ENCODE measurements around the gene RPL27A. TPM values are rescaled to one million over a fixed set of nuclear protein-coding genes. Genes with fewer than 3 reads are reported as not detected.

Gene RPL27A
- polyA plus RNA-seq, 1 of the 3 experiments (the other 2 are of a cell fraction) = 1,162 TPM

DNA sequence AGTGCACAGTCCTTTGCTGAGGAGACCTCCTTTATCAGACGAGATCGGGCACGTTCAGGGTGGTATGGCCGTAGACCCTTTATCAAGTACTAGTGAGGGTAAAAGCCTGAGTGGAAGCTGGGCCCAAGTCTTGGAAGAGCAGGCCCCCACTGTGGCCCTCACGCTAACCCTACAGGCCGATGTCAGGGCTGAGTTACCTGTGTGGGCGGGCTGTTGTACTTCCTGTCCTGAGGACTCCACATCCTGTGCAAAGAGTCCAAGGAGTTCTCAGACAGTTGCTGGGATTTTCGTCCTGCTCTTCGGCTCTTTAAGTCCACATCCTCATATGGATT is 34.9 kb downstream of the RPL27A start:
- TF ChIP-seq TEAD4 (IDR thresholded peaks at IDR 0.05; ENCODE audit: borderline replicate concordance, insufficient read depth) (no peak), EZH2phosphoT487 (IDR thresholded peaks at IDR 0.05; ENCODE audit: borderline replicate concordance, low read depth) (no peak), GABPA (IDR thresholded peaks at IDR 0.05; ENCODE audit: low read depth) (peak; percentile 52; the same call in 1 of the 2 replicates)
- TF ChIP-seq, protein P1, sequence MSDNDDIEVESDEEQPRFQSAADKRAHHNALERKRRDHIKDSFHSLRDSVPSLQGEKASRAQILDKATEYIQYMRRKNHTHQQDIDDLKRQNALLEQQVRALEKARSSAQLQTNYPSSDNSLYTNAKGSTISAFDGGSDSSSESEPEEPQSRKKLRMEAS (IDR thresholded peaks at IDR 0.05; ENCODE audit: low read depth) = no peak
- TF ChIP-seq, protein P2, sequence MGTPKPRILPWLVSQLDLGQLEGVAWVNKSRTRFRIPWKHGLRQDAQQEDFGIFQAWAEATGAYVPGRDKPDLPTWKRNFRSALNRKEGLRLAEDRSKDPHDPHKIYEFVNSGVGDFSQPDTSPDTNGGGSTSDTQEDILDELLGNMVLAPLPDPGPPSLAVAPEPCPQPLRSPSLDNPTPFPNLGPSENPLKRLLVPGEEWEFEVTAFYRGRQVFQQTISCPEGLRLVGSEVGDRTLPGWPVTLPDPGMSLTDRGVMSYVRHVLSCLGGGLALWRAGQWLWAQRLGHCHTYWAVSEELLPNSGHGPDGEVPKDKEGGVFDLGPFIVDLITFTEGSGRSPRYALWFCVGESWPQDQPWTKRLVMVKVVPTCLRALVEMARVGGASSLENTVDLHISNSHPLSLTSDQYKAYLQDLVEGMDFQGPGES (IDR thresholded peaks at IDR 0.05; ENCODE audit: low read depth, low read length) = no peak
- H3K4me1 ChIP-seq (ENCODE audit: control insufficient read depth in 1 of 2, insufficient read depth in 2 of 2, low read depth in 1 of 2, low read length in 1 of 2) = peaks cover 29 to 57% of the 10 kb centered on the region in 2 experiments; a peak in 3 of 4 replicates
- no peak overlapping the region; a peak in 1 of 4 replicates for H3K4me3 ChIP-seq (ENCODE audit: low read depth in 2 of 2, low read length in 1 of 2)
- peak overlapping the region; percentile 75 for H3K4me2 ChIP-seq
- H3K9ac ChIP-seq = peak overlapping the region; percentile 31; the same call in 1 of the 2 replicates
- H4K20me1 ChIP-seq (ENCODE audit: insufficient read depth) = no peaks in the 10 kb centered on the region
- no peaks in the 10 kb centered on the region for H3K9me3 ChIP-seq
- no peak overlapping the region for H2AFZ ChIP-seq (ENCODE audit: low read depth)
- no peaks in the 10 kb centered on the region for H3K9me2 ChIP-seq
- peaks cover 33% of the 10 kb centered on the region for H3K79me2 ChIP-seq (ENCODE audit: insufficient read depth)
- peaks cover 30% of the 10 kb centered on the region for H3F3A ChIP-seq (replicated peaks; ENCODE audit: insufficient read depth)
- POLR2A ChIA-PET = no interaction called here
- WGBS (ENCODE audit: low lambda C conversion rate) = 56% methylated on average over 9 of the region's 9 CpGs
- CTCF ChIA-PET = no interaction called here
- peak overlapping the region; percentile 72 to 96 for H3K27ac ChIP-seq (ENCODE audit: low read depth in 2 of 2, low read length in 1 of 2)
- DNase-seq = no peak
- H3K36me3 ChIP-seq (replicated peaks in 1 of 2; ENCODE audit: control insufficient read depth in 1 of 2, insufficient read depth in 2 of 2, low read length in 1 of 2) = peaks cover 20 to 25% of the 10 kb centered on the region in 2 experiments
- H3K27me3 ChIP-seq (ENCODE audit: insufficient read depth) = no peaks in the 10 kb centered on the region

DNA sequence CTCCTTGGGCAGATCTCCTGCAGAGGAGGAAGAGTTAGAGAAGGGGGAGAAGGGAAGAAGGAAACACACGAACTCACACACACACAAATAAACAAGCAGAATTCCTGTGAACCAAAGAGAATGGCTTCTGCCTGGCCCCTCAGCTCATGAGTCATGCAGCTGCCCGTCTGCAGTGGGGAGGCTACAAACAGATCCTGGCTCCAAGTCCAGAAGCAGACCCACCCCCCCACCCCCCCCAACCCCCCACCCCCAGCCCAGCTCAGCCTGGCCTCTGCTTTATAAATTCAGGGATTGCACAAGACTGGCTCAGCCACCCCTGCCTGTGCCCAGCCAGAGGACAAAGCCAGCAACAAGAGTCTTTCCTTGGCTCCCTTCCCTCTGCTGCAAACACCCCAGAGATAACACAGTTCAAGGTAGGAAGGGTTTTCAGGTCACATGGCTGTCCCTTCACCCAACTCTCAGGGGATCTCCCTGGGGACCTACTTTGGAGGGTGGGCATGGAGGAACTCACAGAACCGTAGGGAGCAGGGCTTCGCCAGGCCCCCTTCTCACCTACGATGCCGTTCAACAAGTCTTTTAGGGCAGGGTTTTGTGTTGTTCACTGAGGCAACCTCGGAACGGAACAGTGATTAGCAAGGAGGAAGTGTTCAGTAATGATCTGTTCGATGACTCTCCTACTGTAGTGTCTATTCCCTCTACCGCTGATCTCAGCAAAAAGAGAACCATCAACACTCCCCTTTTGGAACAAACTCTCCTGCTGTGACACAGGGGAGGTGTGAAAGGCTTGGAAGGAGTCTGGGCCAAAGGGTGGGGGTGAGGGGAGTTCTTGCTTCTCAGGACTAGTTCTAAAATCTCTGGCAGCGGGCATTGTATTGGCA is 35.5 kb downstream of the RPL27A start:
- no peak for DNase-seq
- H3K79me2 ChIP-seq (ENCODE audit: insufficient read depth) = peaks cover 33% of the 10 kb centered on the region
- H3F3A ChIP-seq (replicated peaks; ENCODE audit: insufficient read depth) = peaks cover 30% of the 10 kb centered on the region
- ChIA-PET POLR2A (no interaction called here), CTCF (interaction anchor here (1.0 kb wide), 1 partner anchor 8 kb away, joined by 3 read pairs; no protein-coding TSS in a partner anchor)
- H3K4me3 ChIP-seq (ENCODE audit: low read depth in 2 of 2, low read length in 1 of 2) = no peak overlapping the region; a peak in 1 of 4 replicates
- WGBS (ENCODE audit: low lambda C conversion rate) = 52% methylated on average over 11 of the region's 11 CpGs
- no peaks in the 10 kb centered on the region for H3K27me3 ChIP-seq (ENCODE audit: insufficient read depth)
- no peak overlapping the region for H2AFZ ChIP-seq (ENCODE audit: low read depth)
- H3K9ac ChIP-seq = peak overlapping the region; percentile 58; the same call in 1 of the 2 replicates
- H3K27ac ChIP-seq (ENCODE audit: low read depth in 2 of 2, low read length in 1 of 2) = peak overlapping the region; percentile 80 to 96
- H4K20me1 ChIP-seq (ENCODE audit: insufficient read depth) = no peaks in the 10 kb centered on the region
- H3K4me2 ChIP-seq = peak overlapping the region; percentile 80
- H3K4me1 ChIP-seq (ENCODE audit: control insufficient read depth in 1 of 2, insufficient read depth in 2 of 2, low read depth in 1 of 2, low read length in 1 of 2) = peaks cover 29 to 57% of the 10 kb centered on the region in 2 experiments; a peak in 3 of 4 replicates
- H3K9me2 ChIP-seq = no peaks in the 10 kb centered on the region
- no peaks in the 10 kb centered on the region for H3K9me3 ChIP-seq
- H3K36me3 ChIP-seq (replicated peaks in 1 of 2; ENCODE audit: control insufficient read depth in 1 of 2, insufficient read depth in 2 of 2, low read length in 1 of 2) = peaks cover 20 to 22% of the 10 kb centered on the region in 2 experiments
- TF ChIP-seq FOXM1 (IDR thresholded peaks at IDR 0.05; ENCODE audit: low read depth) (no peak), SIN3A (IDR thresholded peaks at IDR 0.05; ENCODE audit: borderline replicate concordance, low read depth, low read length) (no peak), EZH2phosphoT487 (IDR thresholded peaks at IDR 0.05; ENCODE audit: borderline replicate concordance, low read depth) (no peak), TEAD4 (IDR thresholded peaks at IDR 0.05; ENCODE audit: borderline replicate concordance, insufficient read depth) (no peak), CHD2 (IDR thresholded peaks at IDR 0.05; ENCODE audit: low read length, partially characterized antibody) (no peak), FOXJ3 (CRISPR knock-in tag; IDR thresholded peaks at IDR 0.05) (no peak), GABPA (IDR thresholded peaks at IDR 0.05; ENCODE audit: low read depth) (0 out of 2 replicates have a peak, but pooled peaks have one; percentile 6), REST (IDR thresholded peaks at IDR 0.05; ENCODE audit: low read depth, low read length) (no peak), JUND (IDR thresholded peaks at IDR 0.05) (peak; percentile 56; the same call in 1 of the 2 replicates), MEF2A (IDR thresholded peaks at IDR 0.05; ENCODE audit: borderline replicate concordance, low read depth) (no peak), RXRA (IDR thresholded peaks at IDR 0.05; ENCODE audit: borderline replicate concordance, low read depth) (no peak), EP300 (IDR thresholded peaks at IDR 0.05; ENCODE audit: borderline replicate concordance in 1 of 2, low read depth in 1 of 2, low read length in 1 of 2) (peak in 1 of 2 experiments; percentile 62; a peak in 1 of 4 replicates), POLR2AphosphoS5 (IDR thresholded peaks at IDR 0.05; ENCODE audit: low read depth, low read length) (no peak; the same call in 1 of the 2 replicates), RFX5 (IDR thresholded peaks at IDR 0.05; ENCODE audit: low read length) (no peak)
- TF ChIP-seq, protein P1 (IDR thresholded peaks at IDR 0.05; ENCODE audit: low read depth) = peak; percentile 66
- TF ChIP-seq, protein P3, sequence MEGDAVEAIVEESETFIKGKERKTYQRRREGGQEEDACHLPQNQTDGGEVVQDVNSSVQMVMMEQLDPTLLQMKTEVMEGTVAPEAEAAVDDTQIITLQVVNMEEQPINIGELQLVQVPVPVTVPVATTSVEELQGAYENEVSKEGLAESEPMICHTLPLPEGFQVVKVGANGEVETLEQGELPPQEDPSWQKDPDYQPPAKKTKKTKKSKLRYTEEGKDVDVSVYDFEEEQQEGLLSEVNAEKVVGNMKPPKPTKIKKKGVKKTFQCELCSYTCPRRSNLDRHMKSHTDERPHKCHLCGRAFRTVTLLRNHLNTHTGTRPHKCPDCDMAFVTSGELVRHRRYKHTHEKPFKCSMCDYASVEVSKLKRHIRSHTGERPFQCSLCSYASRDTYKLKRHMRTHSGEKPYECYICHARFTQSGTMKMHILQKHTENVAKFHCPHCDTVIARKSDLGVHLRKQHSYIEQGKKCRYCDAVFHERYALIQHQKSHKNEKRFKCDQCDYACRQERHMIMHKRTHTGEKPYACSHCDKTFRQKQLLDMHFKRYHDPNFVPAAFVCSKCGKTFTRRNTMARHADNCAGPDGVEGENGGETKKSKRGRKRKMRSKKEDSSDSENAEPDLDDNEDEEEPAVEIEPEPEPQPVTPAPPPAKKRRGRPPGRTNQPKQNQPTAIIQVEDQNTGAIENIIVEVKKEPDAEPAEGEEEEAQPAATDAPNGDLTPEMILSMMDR (IDR thresholded peaks at IDR 0.05) = no peak
